ENCODE data around the gene DCANP1. TPM values are rescaled to one million over a fixed set of nuclear protein-coding genes. Genes with fewer than 3 reads are reported as not detected.

DCANP1 gene
- total RNA-seq, 6 experiments from 2014 or later: not detected

DNA sequence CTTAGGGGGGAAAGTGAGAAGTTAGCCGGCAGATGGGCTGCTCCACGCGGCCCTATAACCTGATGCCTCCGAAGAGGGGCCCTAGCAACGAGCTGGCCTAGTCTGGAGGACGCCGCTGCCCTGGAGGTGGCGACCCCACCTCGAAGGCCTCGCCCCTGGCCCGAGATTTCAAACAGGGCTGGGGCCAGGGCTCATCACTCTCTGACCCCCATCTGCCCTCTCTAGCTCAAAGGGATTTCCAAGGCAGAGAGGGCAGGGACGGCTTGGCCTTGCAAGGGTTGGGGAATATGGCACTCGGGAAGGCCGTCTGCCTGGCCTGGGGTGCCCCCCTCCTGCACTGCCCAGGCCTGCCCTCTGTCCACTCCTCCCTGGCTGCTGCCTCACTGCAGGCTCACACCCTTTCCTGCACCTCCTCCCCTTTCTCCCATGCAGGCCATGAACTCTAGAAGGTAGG is 30.5 kb upstream of the DCANP1 start:
- H3K27ac Mint-ChIP-seq: no peak overlapping the region
- TF ChIP-seq, protein P1, sequence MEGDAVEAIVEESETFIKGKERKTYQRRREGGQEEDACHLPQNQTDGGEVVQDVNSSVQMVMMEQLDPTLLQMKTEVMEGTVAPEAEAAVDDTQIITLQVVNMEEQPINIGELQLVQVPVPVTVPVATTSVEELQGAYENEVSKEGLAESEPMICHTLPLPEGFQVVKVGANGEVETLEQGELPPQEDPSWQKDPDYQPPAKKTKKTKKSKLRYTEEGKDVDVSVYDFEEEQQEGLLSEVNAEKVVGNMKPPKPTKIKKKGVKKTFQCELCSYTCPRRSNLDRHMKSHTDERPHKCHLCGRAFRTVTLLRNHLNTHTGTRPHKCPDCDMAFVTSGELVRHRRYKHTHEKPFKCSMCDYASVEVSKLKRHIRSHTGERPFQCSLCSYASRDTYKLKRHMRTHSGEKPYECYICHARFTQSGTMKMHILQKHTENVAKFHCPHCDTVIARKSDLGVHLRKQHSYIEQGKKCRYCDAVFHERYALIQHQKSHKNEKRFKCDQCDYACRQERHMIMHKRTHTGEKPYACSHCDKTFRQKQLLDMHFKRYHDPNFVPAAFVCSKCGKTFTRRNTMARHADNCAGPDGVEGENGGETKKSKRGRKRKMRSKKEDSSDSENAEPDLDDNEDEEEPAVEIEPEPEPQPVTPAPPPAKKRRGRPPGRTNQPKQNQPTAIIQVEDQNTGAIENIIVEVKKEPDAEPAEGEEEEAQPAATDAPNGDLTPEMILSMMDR (IDR thresholded peaks at IDR 0.05): no peak
- peaks cover 32% of the 10 kb centered on the region for H3K27me3 Mint-ChIP-seq (ENCODE audit: insufficient read depth)

DNA sequence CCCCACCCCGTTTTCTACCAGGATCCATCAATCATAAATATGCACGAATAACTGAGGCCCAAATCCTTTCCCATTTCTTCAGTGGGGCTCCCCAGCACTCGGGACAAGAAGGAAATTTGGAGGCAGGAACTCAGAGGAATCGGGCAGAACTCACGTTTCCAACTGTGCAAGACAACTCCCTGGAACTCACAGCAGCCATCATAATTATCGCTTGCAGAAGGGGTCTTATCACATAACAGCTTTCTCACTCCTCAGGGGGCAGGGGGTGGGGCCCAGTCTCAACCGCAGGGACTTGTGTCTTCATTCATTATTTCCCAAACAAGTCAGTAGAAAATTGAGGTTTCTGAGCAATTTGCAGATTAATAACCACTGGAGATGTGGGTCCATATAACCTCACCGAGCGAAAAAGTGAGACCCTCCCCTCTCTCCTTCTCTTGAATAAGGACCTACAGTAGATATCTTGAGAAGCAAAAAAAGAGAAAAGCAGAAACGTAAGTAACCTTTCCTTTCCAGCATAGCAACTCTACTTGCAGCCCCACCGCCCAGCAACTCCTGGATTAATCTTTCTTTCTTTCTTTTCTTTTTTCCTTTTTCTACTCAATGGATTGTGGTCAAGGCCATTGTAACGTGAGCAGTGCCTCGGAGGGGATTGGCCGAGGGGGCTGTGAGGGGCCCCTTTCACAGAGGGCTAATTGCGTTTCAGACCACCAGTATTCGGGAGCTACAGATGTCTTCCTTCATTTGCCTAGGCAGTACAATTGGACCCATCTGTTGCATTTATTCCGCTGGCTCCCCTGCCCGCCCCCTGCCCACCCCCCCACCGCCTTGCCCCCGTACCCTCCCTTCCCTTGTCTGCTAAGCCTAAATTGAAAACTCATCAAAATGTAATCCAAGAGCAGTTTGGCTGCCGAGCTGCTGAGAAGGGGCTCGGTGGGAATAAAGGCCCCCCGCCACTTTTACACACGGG is 29.8 kb upstream of the DCANP1 start:
- Mint-ChIP-seq H3K4me1 (ENCODE audit: low read depth) (no peaks in the 10 kb centered on the region), H3K27me3 (ENCODE audit: insufficient read depth) (peaks cover 36% of the 10 kb centered on the region), H3K27ac (no peak overlapping the region), H3K36me3 (ENCODE audit: low read depth) (no peaks in the 10 kb centered on the region), H3K4me3 (no peak overlapping the region), H3K9me3 (no peaks in the 10 kb centered on the region)
- TF ChIP-seq, protein P1 (IDR thresholded peaks at IDR 0.05): no peak
- no peak for DNase-seq

More for the DNA sequence above, 30.5 kb upstream of the DCANP1 start:
- no peak for DNase-seq
- Mint-ChIP-seq H3K36me3 (ENCODE audit: low read depth) (no peaks in the 10 kb centered on the region), H3K4me1 (ENCODE audit: low read depth) (no peaks in the 10 kb centered on the region), H3K9me3 (no peaks in the 10 kb centered on the region), H3K4me3 (no peak overlapping the region)

DNA sequence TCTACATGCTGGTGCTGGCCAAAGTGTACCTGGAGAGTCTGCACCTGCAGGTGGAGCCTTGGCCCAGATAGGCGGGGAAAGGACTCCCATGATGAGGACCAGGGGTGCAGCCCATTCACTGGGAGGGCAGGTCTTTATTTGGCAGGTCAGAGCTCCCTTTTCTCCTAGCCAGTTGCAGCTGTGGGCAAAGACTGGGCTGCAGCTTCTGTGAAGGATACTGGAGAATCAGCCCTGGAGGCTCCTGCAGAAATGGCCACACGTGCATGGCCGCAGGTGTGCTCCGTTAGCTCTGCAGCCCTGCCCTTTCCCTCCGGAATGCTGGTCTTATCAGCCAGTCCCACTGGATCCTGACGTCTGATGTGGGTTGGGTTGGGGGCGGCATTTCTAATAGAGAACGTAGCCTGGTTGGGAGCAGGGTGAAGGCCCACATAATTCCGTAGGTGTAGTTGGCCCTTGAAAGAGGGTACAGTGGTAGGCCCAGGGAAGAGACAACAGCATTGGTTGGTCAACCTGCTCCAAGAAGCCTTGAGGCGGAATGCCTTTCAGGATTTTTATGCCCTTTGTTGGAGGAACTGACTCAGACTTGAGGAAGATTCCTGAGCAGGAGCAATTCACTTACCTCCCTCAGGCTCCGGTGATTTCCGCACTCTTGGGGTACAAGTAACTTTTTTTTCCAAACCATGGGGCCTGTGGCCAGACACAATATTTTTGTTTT is 27.0 kb upstream of the DCANP1 start:
- no peaks in the 10 kb centered on the region for H3K4me1 Mint-ChIP-seq (ENCODE audit: low read depth)
- no peak overlapping the region for H3K27ac Mint-ChIP-seq
- TF ChIP-seq, protein P1 (IDR thresholded peaks at IDR 0.05): no peak
- peaks cover 37% of the 10 kb centered on the region for H3K27me3 Mint-ChIP-seq (ENCODE audit: insufficient read depth)
- no peaks in the 10 kb centered on the region for H3K9me3 Mint-ChIP-seq
- no peak for DNase-seq
- no peak overlapping the region for H3K4me3 Mint-ChIP-seq
- H3K36me3 Mint-ChIP-seq (ENCODE audit: low read depth): no peaks in the 10 kb centered on the region

DNA sequence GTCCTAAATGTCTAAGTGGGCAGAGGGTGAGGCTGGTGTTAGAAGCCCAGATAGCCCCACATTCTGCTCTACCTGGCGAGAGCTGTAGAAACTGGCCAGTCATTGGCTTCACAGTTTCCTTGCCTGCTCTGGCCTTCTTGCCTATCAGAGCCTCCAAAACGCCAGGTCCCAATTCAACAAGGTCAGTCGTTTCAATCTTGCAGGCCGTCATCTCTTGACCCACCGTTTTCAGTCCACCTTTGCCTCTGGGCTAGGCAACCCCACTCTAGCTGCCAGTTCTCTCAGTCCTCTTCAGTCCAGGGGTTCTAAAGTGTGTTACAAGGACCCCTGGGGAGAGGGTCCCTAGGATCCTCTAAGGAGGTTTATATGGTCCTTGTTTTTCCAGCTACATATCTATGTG is 25.0 kb upstream of the DCANP1 start:
- Mint-ChIP-seq H3K4me1 (ENCODE audit: low read depth) (no peaks in the 10 kb centered on the region), H3K36me3 (ENCODE audit: low read depth) (no peaks in the 10 kb centered on the region), H3K4me3 (no peak overlapping the region), H3K9me3 (no peaks in the 10 kb centered on the region), H3K27me3 (ENCODE audit: insufficient read depth) (peaks cover 42% of the 10 kb centered on the region), H3K27ac (no peak overlapping the region)
- TF ChIP-seq, protein P1 (IDR thresholded peaks at IDR 0.05): no peak
- no peak for DNase-seq

DNA sequence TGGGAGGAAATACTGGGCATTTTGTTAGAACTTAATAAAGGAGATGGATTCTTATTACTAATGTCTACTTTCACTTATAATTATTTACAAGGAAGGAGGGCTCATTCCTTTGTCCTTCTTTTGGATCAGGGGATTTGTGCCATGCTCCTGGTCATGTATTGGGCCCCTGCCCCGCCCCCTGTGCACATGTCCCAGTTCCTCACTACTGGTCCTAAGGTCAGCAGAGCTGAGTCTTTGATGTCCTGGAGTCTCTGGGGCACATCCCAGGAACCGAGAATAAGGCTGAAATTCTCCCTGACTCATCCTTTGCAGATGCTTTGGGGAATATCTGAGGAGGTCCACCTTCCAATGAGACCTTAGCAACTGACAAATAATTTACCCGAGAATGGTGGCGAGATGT is 24.6 kb upstream of the DCANP1 start:
- Mint-ChIP-seq H3K4me1 (ENCODE audit: low read depth) (no peaks in the 10 kb centered on the region), H3K27ac (no peak overlapping the region), H3K4me3 (no peak overlapping the region), H3K9me3 (no peaks in the 10 kb centered on the region), H3K36me3 (ENCODE audit: low read depth) (no peaks in the 10 kb centered on the region), H3K27me3 (ENCODE audit: insufficient read depth) (peaks cover 44% of the 10 kb centered on the region)
- no peak for DNase-seq
- TF ChIP-seq, protein P1 (IDR thresholded peaks at IDR 0.05): no peak

Measured in HFFc6 (cell line).